Neural progenitor cell (in vitro differentiated cells): ENCODE measurements around the gene RND2.

Source experiments
- CTCF ChIP-seq: fragments of 200-600 bp; sonication (generic); IDR thresholded peaks from 2 replicates; pipeline ENCODE4 v1.5.1; 2017; ENCODE audit warnings: antibody characterized with exemption, mild to moderate bottlenecking
- EZH2 ChIP-seq: fragments of 200-600 bp; sonication (generic); IDR thresholded peaks from 2 replicates; pipeline ENCODE4 v1.6.1; 2017; ENCODE audit warnings: antibody characterized with exemption, mild to moderate bottlenecking, moderate library complexity

GRCh38 chr17:43018932-43019331 is 6.1 kb upstream of the RND2 start:
- TF ChIP-seq CTCF, result no peak
- TF ChIP-seq EZH2, result no peak
